Measurements from ENCODE around the gene UQCC5. TPM values are rescaled to one million over a fixed set of nuclear protein-coding genes. Genes with fewer than 3 reads are reported as not detected.

Gene UQCC5
- total RNA-seq, 2 experiments from 2014 or later, result 2.8 to 8.3 TPM

DNA sequence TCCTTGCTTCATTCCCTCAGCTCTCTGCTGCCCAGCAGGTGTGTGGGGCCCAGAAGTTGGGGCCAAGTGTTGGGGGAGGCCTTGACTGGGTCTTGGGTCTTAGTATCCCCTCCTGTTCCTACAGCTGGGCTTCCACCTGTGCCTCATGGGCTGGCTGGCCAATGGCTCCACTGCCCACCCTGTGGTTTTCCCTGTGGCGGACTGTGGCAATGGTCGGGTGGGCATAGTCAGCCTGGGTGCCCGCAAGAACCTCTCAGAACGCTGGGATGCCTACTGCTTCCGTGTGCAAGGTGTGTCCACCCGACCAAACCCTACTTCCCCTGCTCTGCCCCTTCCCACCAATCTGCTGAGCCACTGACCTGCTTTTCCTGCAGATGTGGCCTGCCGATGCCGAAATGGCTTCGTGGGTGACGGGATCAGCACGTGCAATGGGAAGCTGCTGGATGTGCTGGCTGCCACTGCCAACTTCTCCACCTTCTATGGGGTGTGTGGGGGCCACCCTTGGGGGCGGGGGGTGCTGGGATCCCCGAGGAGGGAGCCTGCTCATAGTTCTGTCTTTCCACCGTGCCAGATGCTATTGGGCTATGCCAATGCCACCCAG, 13.7 kb upstream of the UQCC5 start:
- ChIA-PET CTCF (no interaction called here), POLR2A (no interaction called here)
- Histone ChIP-seq H3K9me3 (ENCODE audit: control insufficient read depth in 1 of 2, insufficient read depth in 1 of 2, low read length in 2 of 2) (no peaks in the 10 kb centered on the region), H3K4me3 (ENCODE audit: low read length) (no peak overlapping the region), H3K4me1 (ENCODE audit: insufficient read depth, low read length) (no peaks in the 10 kb centered on the region), H3K27me3 (ENCODE audit: control insufficient read depth in 1 of 2, insufficient read depth in 2 of 2, low read length in 2 of 2) (no peaks in the 10 kb centered on the region), H3K36me3 (ENCODE audit: insufficient read depth, low read length) (no peaks in the 10 kb centered on the region), H3K27ac (ENCODE audit: low read depth in 1 of 2, low read length in 2 of 2) (no peak overlapping the region)
- Mint-ChIP-seq H3K9me3 (no peaks in the 10 kb centered on the region), H3K4me1 (ENCODE audit: low read depth) (no peaks in the 10 kb centered on the region), H3K27ac (no peak overlapping the region), H3K36me3 (ENCODE audit: low read depth) (no peaks in the 10 kb centered on the region), H3K27me3 (no peaks in the 10 kb centered on the region), H3K4me3 (no peak overlapping the region)
- TF ChIP-seq, protein P1, sequence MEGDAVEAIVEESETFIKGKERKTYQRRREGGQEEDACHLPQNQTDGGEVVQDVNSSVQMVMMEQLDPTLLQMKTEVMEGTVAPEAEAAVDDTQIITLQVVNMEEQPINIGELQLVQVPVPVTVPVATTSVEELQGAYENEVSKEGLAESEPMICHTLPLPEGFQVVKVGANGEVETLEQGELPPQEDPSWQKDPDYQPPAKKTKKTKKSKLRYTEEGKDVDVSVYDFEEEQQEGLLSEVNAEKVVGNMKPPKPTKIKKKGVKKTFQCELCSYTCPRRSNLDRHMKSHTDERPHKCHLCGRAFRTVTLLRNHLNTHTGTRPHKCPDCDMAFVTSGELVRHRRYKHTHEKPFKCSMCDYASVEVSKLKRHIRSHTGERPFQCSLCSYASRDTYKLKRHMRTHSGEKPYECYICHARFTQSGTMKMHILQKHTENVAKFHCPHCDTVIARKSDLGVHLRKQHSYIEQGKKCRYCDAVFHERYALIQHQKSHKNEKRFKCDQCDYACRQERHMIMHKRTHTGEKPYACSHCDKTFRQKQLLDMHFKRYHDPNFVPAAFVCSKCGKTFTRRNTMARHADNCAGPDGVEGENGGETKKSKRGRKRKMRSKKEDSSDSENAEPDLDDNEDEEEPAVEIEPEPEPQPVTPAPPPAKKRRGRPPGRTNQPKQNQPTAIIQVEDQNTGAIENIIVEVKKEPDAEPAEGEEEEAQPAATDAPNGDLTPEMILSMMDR (IDR thresholded peaks at IDR 0.05), result no peak
- DNase-seq (no peak), ATAC-seq (ENCODE audit: poor library complexity) (no peak)
- intact Hi-C loops (cut with DNase I, micrococcal nuclease), result no loop called here

DNA sequence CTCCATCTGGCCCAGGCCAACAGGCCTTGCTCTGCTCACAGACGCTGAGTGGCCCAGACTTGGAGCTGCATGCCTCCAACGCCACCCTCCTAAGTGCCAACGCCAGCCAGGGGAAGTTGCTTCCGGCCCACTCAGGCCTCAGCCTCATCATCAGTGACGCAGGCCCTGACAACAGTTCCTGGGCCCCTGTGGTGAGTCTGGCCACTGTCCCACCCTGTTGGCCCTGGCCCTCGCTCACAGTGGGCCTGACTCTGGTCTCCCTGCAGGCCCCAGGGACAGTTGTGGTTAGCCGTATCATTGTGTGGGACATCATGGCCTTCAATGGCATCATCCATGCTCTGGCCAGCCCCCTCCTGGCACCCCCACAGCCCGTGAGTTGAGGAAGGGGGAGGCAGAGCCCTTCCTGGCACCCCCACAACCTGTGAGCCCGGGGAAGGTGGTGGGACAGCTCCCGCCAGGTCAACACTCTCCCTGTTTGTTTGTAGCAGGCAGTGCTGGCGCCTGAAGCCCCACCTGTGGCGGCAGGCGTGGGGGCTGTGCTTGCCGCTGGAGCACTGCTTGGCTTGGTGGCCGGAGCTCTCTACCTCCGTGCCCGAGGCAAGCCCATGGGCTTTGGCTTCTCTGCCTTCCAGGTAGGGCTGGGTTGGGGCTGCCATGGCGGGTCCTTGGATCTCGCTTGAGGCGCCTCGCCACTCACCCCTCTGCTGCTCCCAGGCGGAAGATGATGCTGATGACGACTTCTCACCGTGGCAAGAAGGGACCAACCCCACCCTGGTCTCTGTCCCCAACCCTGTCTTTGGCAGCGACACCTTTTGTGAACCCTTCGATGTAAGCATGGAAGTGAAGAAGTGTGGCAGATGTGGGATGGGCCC, 12.8 kb upstream of the UQCC5 start:
- H3K9me3 ChIP-seq (ENCODE audit: control insufficient read depth in 1 of 2, insufficient read depth in 1 of 2, low read length in 2 of 2), result no peaks in the 10 kb centered on the region
- H3K4me3 ChIP-seq (ENCODE audit: low read length), result no peak overlapping the region
- no peaks in the 10 kb centered on the region for H3K27me3 ChIP-seq (ENCODE audit: control insufficient read depth in 1 of 2, insufficient read depth in 2 of 2, low read length in 2 of 2)
- intact Hi-C loops (cut with DNase I, micrococcal nuclease), result no loop called here
- TF ChIP-seq, protein P1 (IDR thresholded peaks at IDR 0.05), result no peak
- H3K4me1 Mint-ChIP-seq (ENCODE audit: low read depth), result no peaks in the 10 kb centered on the region
- CTCF ChIA-PET, result no interaction called here
- H3K4me3 Mint-ChIP-seq, result no peak overlapping the region
- no peaks in the 10 kb centered on the region for H3K27me3 Mint-ChIP-seq
- no peaks in the 10 kb centered on the region for H3K9me3 Mint-ChIP-seq
- H3K36me3 ChIP-seq (ENCODE audit: insufficient read depth, low read length), result no peaks in the 10 kb centered on the region
- no peaks in the 10 kb centered on the region for H3K36me3 Mint-ChIP-seq (ENCODE audit: low read depth)
- peak in 1 of 14 experiments; percentile 4 for DNase-seq
- POLR2A ChIA-PET, result no interaction called here
- no peak overlapping the region for H3K27ac Mint-ChIP-seq
- no peaks in the 10 kb centered on the region for H3K4me1 ChIP-seq (ENCODE audit: insufficient read depth, low read length)
- no peak for ATAC-seq (ENCODE audit: poor library complexity)
- no peak overlapping the region for H3K27ac ChIP-seq (ENCODE audit: low read depth in 1 of 2, low read length in 2 of 2)

DNA sequence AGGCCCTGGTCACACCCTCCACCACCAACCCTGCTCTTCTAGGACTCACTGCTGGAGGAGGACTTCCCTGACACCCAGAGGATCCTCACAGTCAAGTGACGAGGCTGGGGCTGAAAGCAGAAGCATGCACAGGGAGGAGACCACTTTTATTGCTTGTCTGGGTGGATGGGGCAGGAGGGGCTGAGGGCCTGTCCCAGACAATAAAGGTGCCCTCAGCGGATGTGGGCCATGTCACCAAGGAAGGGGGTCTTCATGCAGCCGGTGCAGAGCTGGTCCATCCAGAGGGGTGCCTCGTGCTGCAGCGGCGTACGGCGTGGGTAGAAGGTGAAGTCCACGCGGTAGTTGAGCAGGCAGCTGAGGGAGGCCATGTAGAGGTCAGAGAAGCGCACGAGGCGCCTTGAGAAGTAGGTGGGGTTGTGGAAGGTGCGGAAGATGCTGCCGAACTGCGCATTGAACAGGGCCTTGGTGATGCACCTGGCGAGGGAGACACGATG, 12.1 kb upstream of the UQCC5 start:
- Histone ChIP-seq H3K4me1 (ENCODE audit: insufficient read depth, low read length) (no peaks in the 10 kb centered on the region), H3K4me3 (ENCODE audit: low read length) (no peak overlapping the region), H3K36me3 (ENCODE audit: insufficient read depth, low read length) (no peaks in the 10 kb centered on the region), H3K27ac (ENCODE audit: low read depth in 1 of 2, low read length in 2 of 2) (no peak overlapping the region), H3K27me3 (ENCODE audit: control insufficient read depth in 1 of 2, insufficient read depth in 2 of 2, low read length in 2 of 2) (no peaks in the 10 kb centered on the region), H3K9me3 (ENCODE audit: control insufficient read depth in 1 of 2, insufficient read depth in 1 of 2, low read length in 2 of 2) (no peaks in the 10 kb centered on the region)
- Mint-ChIP-seq H3K27ac (no peak overlapping the region), H3K4me3 (no peak overlapping the region), H3K36me3 (ENCODE audit: low read depth) (no peaks in the 10 kb centered on the region), H3K4me1 (ENCODE audit: low read depth) (no peaks in the 10 kb centered on the region), H3K9me3 (no peaks in the 10 kb centered on the region), H3K27me3 (no peaks in the 10 kb centered on the region)
- intact Hi-C loops (cut with DNase I, micrococcal nuclease), result no loop called here
- DNase-seq (peak in 1 of 14 experiments; percentile 2), ATAC-seq (ENCODE audit: poor library complexity) (no peak)
- ChIA-PET CTCF (no interaction called here), POLR2A (no interaction called here)
- TF ChIP-seq, protein P1 (IDR thresholded peaks at IDR 0.05), result no peak

Measured in CD4-positive, alpha-beta T cell (primary cell).